ENCODE results near the gene LILRB3.
"Not testable (repeated sequence)": the region's sequence is repeated elsewhere in the genome, so short reads cannot be mapped to it uniquely, and the experiment has no call there.

LILRB3 gene

GRCh38 chr19:54222474-54223276 lies at the start of gene LILRB3:
Gene LILRB3 (minus strand): TSS chr19:54223007. CDS start chr19:54222976, 31 bp downstream.
- DNase-seq = not testable (repeated sequence)

- DNase-seq = not testable (repeated sequence)
Observed at GRCh38 chr19:54272181-54272580, 49.4 kb upstream of the LILRB3 start.

- DNase-seq = not testable (repeated sequence)
Observed at GRCh38 chr19:54271587-54271986, 48.8 kb upstream of the LILRB3 start.

GRCh38 chr19:54271106-54271505 lies 48.3 kb upstream of the LILRB3 start:
- DNase-seq = no peak

GRCh38 chr19:54268936-54269335 lies 46.1 kb upstream of the LILRB3 start:
- DNase-seq = no peak

- peak; percentile 65 for DNase-seq
Observed at GRCh38 chr19:54266133-54266532, 43.3 kb upstream of the LILRB3 start.

- DNase-seq = no peak
Observed at GRCh38 chr19:54262470-54262869, 39.7 kb upstream of the LILRB3 start.

- no peak for DNase-seq
Observed at GRCh38 chr19:54262066-54262465, 39.3 kb upstream of the LILRB3 start.

- DNase-seq = no peak
Observed at GRCh38 chr19:54257116-54257480, 34.3 kb upstream of the LILRB3 start, which contains the start of gene LILRB5. Gene LILRB5 (minus strand): TSS chr19:54257273. CDS start chr19:54257193, 80 bp downstream.

- no peak for DNase-seq
Observed at GRCh38 chr19:54256250-54257115, 33.7 kb upstream of the LILRB3 start.

GRCh38 chr19:54255105-54255775 lies 32.4 kb upstream of the LILRB3 start:
- DNase-seq = no peak

- no peak for DNase-seq
Observed at GRCh38 chr19:54254195-54254906, 31.5 kb upstream of the LILRB3 start.

GRCh38 chr19:54253331-54254194 lies 30.8 kb upstream of the LILRB3 start:
- DNase-seq = no peak

- no peak for DNase-seq
Observed at GRCh38 chr19:54252845-54253244, 30.0 kb upstream of the LILRB3 start.

GRCh38 chr19:54252243-54252642 lies 29.4 kb upstream of the LILRB3 start:
- DNase-seq = no peak

- DNase-seq = no peak
Observed at GRCh38 chr19:54248016-54248601, 25.3 kb upstream of the LILRB3 start.

GRCh38 chr19:54247106-54247930 lies 24.5 kb upstream of the LILRB3 start:
- no peak for DNase-seq

GRCh38 chr19:54245936-54246335 lies 23.1 kb upstream of the LILRB3 start:
- no peak for DNase-seq

GRCh38 chr19:54243809-54244208 lies 21.0 kb upstream of the LILRB3 start:
- DNase-seq = not testable (repeated sequence)

- not testable (repeated sequence) for DNase-seq
Observed at GRCh38 chr19:54242646-54243045, 19.8 kb upstream of the LILRB3 start, which contains the start of gene LILRA6. Gene LILRA6 (minus strand): TSS chr19:54242790.

Data from activated T-cell treated with anti-CD3 and anti-CD28 coated beads for 4 hours (primary cell).